Stimulated activated CD4-positive, alpha-beta T cell treated with anti-CD3 and anti-CD28 coated beads, Interleukin-12 subunit alpha, Interleukin-12 subunit beta, amount 100 ng/mL, for 4 hours (primary cell): ENCODE measurements around the gene RBFOX1.

Experiments used
- DNase-seq: peaks from one replicate; pipeline ENCODE4 v3.0.0-alpha.2; 2020

RBFOX1 gene

DNA sequence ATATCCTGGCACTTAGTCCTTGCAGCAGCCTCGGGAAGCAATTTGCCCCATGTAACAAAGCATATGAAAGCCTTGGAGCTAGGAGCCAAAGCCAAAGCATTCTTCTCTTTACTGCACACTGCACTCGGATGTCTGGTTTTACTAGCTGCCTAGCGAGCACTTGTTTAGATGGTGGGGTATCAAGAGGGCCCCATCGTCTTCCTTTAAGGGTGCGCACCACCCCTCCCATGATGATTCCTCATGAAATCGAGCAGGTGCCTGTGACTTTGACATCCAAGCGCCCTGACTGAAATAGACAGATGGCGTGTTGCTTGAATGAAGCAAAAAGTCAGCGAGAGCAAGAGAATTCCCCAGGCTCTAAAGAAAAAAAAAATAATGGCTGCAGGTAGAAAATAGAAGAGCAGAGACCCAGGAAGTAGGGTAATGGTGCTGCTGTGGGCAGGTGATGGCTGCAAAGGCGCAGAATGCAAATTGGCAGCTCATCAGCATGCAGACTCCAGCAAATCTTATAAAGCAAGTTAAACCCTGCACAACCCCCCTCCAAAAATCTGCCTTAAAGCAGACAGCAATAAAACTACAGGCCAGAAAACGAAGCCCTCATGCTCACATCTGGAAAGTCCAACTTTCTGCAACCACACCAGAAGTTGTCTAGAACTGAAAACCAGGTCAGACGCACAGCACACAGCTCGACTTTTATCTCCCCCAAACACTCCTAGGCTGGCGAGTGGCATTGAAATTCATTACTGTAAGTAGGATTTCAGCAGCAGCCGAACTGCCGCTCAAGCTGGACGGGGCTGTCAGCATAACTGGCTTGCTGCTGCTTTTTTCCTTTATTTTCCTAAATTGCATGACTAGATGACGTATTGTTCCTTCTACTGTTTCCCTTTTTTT lies 384.3 kb downstream of the RBFOX1 start:
- no peak for DNase-seq

DNA sequence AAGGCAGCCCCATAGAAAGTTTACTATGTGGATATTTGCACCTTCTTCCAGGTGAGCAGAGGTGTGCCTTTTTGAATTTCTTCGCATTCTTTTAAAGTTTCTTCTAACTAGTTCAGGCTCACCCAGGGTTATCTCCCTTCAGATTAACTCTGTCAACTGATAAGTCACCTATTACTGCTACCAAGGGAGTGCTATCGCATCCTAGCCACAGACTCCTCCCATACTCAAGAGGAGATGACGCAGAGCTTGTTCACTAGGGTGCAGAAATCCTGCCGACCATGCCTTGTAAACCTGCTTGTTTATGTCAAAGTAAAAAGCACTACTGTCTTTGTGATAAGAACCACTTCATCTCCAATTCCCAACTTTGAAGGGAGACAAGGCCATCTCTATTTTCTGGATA lies 390.1 kb downstream of the RBFOX1 start:
- DNase-seq: no peak

DNA sequence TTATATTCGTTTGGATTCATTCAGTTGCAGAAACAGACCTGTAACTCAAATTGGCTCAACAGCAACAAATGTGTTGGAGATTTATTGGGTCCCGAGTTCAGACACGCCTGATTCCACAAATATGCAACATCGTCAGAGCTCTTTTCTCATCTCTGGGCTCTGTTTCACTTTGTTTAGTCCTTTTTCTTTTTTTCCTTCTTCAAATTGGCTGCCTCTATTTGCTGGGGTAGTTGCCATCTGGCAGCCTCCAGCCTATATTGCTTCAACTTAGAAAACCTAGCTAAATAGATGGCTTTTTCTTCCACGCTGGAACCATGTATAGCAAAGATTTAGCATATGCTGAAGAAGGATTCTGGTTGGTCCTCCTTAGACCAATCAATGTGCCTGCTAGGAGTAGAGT lies 398.5 kb downstream of the RBFOX1 start:
- no peak for DNase-seq

DNA sequence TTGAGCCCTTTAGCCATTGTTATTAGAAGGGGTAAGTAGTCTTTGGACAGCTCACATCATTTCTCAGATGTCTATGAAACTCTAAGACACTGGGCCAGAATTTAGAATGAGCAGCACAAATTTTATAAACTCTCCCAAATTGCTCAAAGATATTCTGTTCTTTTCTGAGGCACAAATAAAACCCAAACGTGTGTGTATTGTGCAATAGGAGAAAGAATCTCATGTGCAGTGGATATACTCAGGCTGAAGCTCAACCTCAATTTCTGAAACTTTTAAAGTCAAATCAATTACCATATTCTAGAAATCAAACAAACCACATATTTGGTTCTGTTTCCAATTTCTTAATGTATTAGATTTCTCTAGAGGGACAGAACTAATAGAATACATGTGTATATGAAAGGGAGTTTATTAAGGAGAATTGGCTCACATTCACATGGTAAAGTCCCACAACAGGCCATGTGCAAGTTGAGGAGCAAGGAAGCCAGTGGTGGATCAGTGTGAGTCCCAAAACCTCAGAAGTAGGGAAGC lies 403.6 kb downstream of the RBFOX1 start:
- DNase-seq: no peak

- DNase-seq: no peak
These were observed 410.0 kb downstream of the RBFOX1 start for GRCh38 chr16:7742626-7743025.

DNA sequence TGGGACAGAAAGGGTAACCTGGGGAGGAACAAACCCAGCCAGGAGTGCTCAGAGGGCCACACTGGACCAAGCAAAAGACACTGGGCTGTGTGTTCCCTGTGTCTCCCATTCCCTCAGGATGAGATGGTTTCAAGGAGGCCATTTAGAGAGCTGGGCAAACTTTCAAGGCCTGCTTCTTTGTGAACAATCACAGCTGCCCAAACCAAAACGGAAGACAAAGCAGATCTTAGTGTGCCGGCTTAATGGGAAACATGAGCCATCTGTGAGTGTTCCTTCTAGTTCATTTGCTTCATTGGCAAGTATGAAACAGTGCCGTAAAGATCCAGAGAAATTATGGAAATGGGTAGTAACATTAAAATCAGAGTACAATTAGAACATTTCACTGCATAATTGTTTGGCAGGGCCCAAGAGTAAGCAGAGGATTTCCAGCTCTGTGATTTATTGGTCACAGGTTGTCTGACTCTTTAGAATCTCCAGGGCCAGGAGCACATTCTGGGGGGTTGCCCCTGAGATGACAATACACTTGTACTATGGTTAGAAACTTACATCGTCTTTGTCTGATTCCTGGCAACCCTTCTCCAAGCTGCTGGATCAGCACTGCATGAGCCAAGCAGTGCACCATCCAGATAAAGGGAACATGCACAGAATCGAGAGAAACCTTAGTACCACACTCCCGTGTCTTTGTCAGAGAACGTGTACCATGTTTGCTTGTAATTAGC lies 412.1 kb downstream of the RBFOX1 start:
- no peak for DNase-seq

GRCh38 chr16:7745276-7745675 lies 412.6 kb downstream of the RBFOX1 start:
- no peak for DNase-seq

- DNase-seq: no peak
These were observed 414.3 kb downstream of the RBFOX1 start for GRCh38 chr16:7746941-7747340.

DNA sequence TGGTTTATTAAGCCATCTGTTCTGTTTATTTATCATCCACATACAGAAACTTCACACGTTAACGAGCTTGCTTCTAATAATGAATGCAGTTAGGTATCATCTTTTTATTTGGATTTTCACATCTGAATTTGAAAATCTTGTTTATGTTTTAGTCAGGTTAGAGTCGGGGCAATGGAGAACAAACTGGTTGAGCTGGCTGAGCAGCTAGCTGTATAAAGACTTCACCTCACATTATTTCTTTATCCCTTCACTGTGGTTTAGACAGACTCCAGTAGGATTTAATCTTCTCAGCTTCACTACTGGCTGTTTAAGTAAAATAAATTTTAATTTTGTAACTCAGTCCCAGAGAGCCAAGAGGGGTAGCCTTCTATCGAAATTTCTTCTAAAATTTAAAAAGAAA lies 415.9 kb downstream of the RBFOX1 start:
- DNase-seq: no peak

GRCh38 chr16:7755347-7755882 lies 422.8 kb downstream of the RBFOX1 start:
- no peak for DNase-seq
